GM12878 (cell line): Measurements from ENCODE around the gene CLIC3.

Source experiments
- CTCF ChIP-seq, 3 experiments: IDR thresholded peaks in 2 of 3; conservative IDR thresholded peaks in 1 of 3; 2 replicates each; pipeline ENCODE4 v1.5.1; 2011; ENCODE audit warnings: low read depth in 3 of 3, low read length in 3 of 3, mild to moderate bottlenecking in 3 of 3, control low read depth in 2 of 3, moderate library complexity in 2 of 3, inconsistent platforms in 1 of 3, mixed read lengths in 1 of 3; ENCODE audit not compliant: control insufficient read depth in 2 of 3, insufficient read depth in 1 of 3; ENCODE audit errors: extremely low read depth in 1 of 3
- EP300 ChIP-seq, 2 experiments: fragments of 150-350 bp in 1 of 2; IDR thresholded peaks; 2 replicates each; pipeline ENCODE4 v1.6.1; 2011 to 2012; ENCODE audit warnings: low read depth in 2 of 2, low read length in 2 of 2, borderline replicate concordance in 1 of 2, improper control_type of control experiment in 1 of 2, inconsistent platforms in 1 of 2; ENCODE audit not compliant: control insufficient read depth in 1 of 2
- FOXK2 ChIP-seq: fragments of 450-650 bp; IDR thresholded peaks from 2 replicates; pipeline ENCODE4 v1.6.1; 2017; ENCODE audit warnings: mild to moderate bottlenecking, moderate library complexity
- IRF3 ChIP-seq: fragments of 450-650 bp; IDR thresholded peaks from 2 replicates; pipeline ENCODE4 v1.6.1; 2014; ENCODE audit warnings: mild to moderate bottlenecking
- JUNB ChIP-seq: IDR thresholded peaks from 2 replicates; pipeline ENCODE4 v1.6.1; 2016; ENCODE audit warnings: antibody characterized with exemption, mild to moderate bottlenecking
- MTA3 ChIP-seq: IDR thresholded peaks from 2 replicates; pipeline ENCODE4 v1.6.1; 2012; ENCODE audit warnings: low read length, inconsistent platforms, borderline replicate concordance
- RBBP5 ChIP-seq: fragments of 200-600 bp; sonication (generic); conservative IDR thresholded peaks from 2 replicates; pipeline ENCODE4 v1.6.1; 2016
- TCF12 ChIP-seq: IDR thresholded peaks from 2 replicates; pipeline ENCODE4 v1.6.1; 2011; ENCODE audit warnings: low read depth, mild to moderate bottlenecking, low read length
- YY1 ChIP-seq: IDR thresholded peaks from 2 replicates; pipeline ENCODE4 v1.6.1; 2011; ENCODE audit warnings: low read depth, mild to moderate bottlenecking, low read length
- ZNF24 ChIP-seq: fragments of 450-650 bp; IDR thresholded peaks from 2 replicates; pipeline ENCODE4 v1.6.1; 2017; ENCODE audit warnings: antibody characterized with exemption, mild to moderate bottlenecking

GRCh38 chr9:137038916-137039315 lies 42.5 kb upstream of the CLIC3 start:
- TF ChIP-seq CTCF (IDR thresholded peaks at IDR 0.05 in 2 of 3, conservative IDR thresholded peaks at IDR 0.05 in 1 of 3; ENCODE audit: control insufficient read depth in 2 of 3, extremely low read depth in 1 of 3, insufficient read depth in 1 of 3, low read depth in 3 of 3, low read length in 3 of 3) = no peak
- no peak for TF ChIP-seq TCF12
- TF ChIP-seq FOXK2 = no peak
- TF ChIP-seq IRF3 = no peak
- no peak for TF ChIP-seq YY1
- TF ChIP-seq RBBP5 = no peak
- no peak for TF ChIP-seq MTA3
- TF ChIP-seq EP300 (IDR thresholded peaks at IDR 0.05; ENCODE audit: borderline replicate concordance in 1 of 2, control insufficient read depth in 1 of 2, low read depth in 2 of 2, low read length in 2 of 2) = no peak
- no peak for TF ChIP-seq ZNF24
- TF ChIP-seq JUNB = no peak
